GM12878 (cell line): ENCODE measurements around the gene GRIK2. TPM values are rescaled to one million over a fixed set of nuclear protein-coding genes. Genes with fewer than 3 reads are reported as not detected.

Experiments used
- ATAC-seq: fragments of 200-7000 bp; cut with Tn5 transposase; 3 replicates; pipeline ENCODE4 v1.9.1; 2020; ENCODE audit warnings: mild to moderate bottlenecking, moderate library complexity
- BruUV-seq: library from RNA; stranded (reverse); fragments of 400-500 nt; replicated peaks from 2 replicates; lab custom pipeline; 2021; lab: Mats Ljungman, UMichigan
- CTCF ChIA-PET: fragments of 300-600 bp; sonication (Branson Sonifier 250); formaldehyde crosslinking; extraction: SDS; loops from one replicate; lab custom pipeline; 2021; ENCODE audit warnings: inconsistent platforms; lab: Yijun Ruan, JAX
- POLR2A ChIA-PET: fragments of 350-600 bp; formaldehyde crosslinking; extraction: SDS; loops from one replicate; lab custom pipeline; 2021; ENCODE audit warnings: inconsistent platforms; lab: Charles Lee
- RAD21 ChIA-PET: fragments of 300-600 bp; sonication (Branson Sonifier 250); formaldehyde crosslinking; loops from one replicate; lab custom pipeline; 2023; ENCODE audit warnings: antibody characterized with exemption; ENCODE audit not compliant: unreplicated experiment; lab: Charles Lee
- SMC1A ChIA-PET: fragments of 300-600 bp; sonication (Branson Sonifier 250); formaldehyde crosslinking; loops from one replicate; lab custom pipeline; 2023; ENCODE audit not compliant: unreplicated experiment, uncharacterized antibody; lab: Charles Lee
- DNase-seq: peaks from one replicate; pipeline ENCODE4 v3.0.0-alpha.2; 2011; ENCODE audit warnings: low read depth, low spot score
- FAIRE-seq: peaks from 3 replicates; lab custom pipeline; 2011; peaks lifted over from hg19 to GRCh38; lab: Jason Lieb, UNC
- H2AFZ ChIP-seq: 2 replicates; pipeline ENCODE4 v1.6.0; 2011; ENCODE audit warnings: low read depth, low read length, control low read depth; ENCODE audit not compliant: control insufficient read depth
- H3K27ac ChIP-seq: 2 replicates; pipeline ENCODE4 v1.5.1; 2011; ENCODE audit warnings: control low read depth; ENCODE audit not compliant: control insufficient read depth, insufficient read depth
- H3K27me3 ChIP-seq, 2 experiments: replicated peaks in 1 of 2; 2 replicates each; pipeline versions ENCODE4 v1.6.0 to v1.6.1; 2011; ENCODE audit warnings: low read length in 1 of 2; ENCODE audit not compliant: control insufficient read depth in 2 of 2, insufficient read depth in 2 of 2
- H3K36me3 ChIP-seq, 2 experiments: 2 replicates each; pipeline ENCODE4 v1.5.1; 2011; ENCODE audit warnings: low read length in 1 of 2; ENCODE audit not compliant: control insufficient read depth in 2 of 2, insufficient read depth in 2 of 2
- H3K4me1 ChIP-seq: 2 replicates; pipeline ENCODE4 v1.6.1; 2011; ENCODE audit warnings: mild to moderate bottlenecking, low read length, moderate library complexity, mixed read lengths; ENCODE audit not compliant: control insufficient read depth, insufficient read depth
- H3K4me2 ChIP-seq: 2 replicates; pipeline ENCODE4 v1.6.0; 2011; ENCODE audit warnings: control low read depth; ENCODE audit not compliant: control insufficient read depth, insufficient read depth
- H3K4me3 ChIP-seq: fragments of 200-600 bp; sonication (generic); 2 replicates; pipeline ENCODE4 v1.5.1; 2016
- H3K79me2 ChIP-seq: 2 replicates; pipeline ENCODE4 v1.6.0; 2011; ENCODE audit warnings: low read length; ENCODE audit not compliant: control insufficient read depth, insufficient read depth
- H3K9ac ChIP-seq: 2 replicates; pipeline ENCODE4 v1.8.0; 2011; ENCODE audit warnings: low read length, control low read depth, mixed read lengths; ENCODE audit not compliant: control insufficient read depth, insufficient read depth
- H3K9me3 ChIP-seq: replicated peaks from 3 replicates; pipeline ENCODE4 v1.5.1; 2011; ENCODE audit warnings: mild to moderate bottlenecking, low read length; ENCODE audit not compliant: control insufficient read depth, insufficient read depth
- H4K20me1 ChIP-seq: 2 replicates; pipeline ENCODE4 v1.6.0; 2011; ENCODE audit not compliant: control insufficient read depth, insufficient read depth
- CHD2 ChIP-seq: IDR thresholded peaks from 2 replicates; pipeline ENCODE4 v1.6.1; 2011; ENCODE audit warnings: low read depth, low read length, improper control_type of control experiment, borderline replicate concordance
- HDAC2 ChIP-seq: fragments of 200-600 bp; sonication (generic); IDR thresholded peaks from 2 replicates; pipeline ENCODE4 v1.6.1; 2017
- WGBS: methylation state at CpG from one replicate; pipeline ENCODE4 v1.1.6; 2016; ENCODE audit warnings: low lambda C conversion rate; ENCODE audit not compliant: insufficient replicate concordance, insufficient coverage; ENCODE audit errors: missing lambda C conversion rate; 5-methylcytosine and 5-hydroxymethylcytosine counted together
- in situ Hi-C: fragments of 300-500 bp; cut with MboI; formaldehyde crosslinking; loops from 9 replicates; pipeline ENCODE4 v1.14.3; 2018; ENCODE audit warnings: mixed read lengths
- intact Hi-C: fragments of 100-400 bp; cut with micrococcal nuclease; formaldehyde crosslinking; loops from one replicate; pipeline ENCODE4 v1.14.2; 2022; ENCODE audit not compliant: unreplicated experiment
- polyA plus RNA-seq, 11 experiments: library from polyadenylated mRNA; depleted of rRNA in 4 of 11; unstranded in 6 of 11; stranded (reverse) in 5 of 11; fragments of >200 nt; fragmentation: Nextera tagmentation in 4 of 11; fragmentation: Illumina TruSeq in 1 of 11; extraction: Ambion mirVana in 4 of 11; extraction: Trizol in 1 of 11; gene quantifications; 1 replicate in 1 of 11; 2 replicates in 10 of 11; pipeline versions ENCODE4 v1.2.1 to v1.2.3, GENCODE V29; 2011 to 2016; ENCODE audit warnings: inconsistent platforms in 2 of 11, missing spikeins in 2 of 11, low read depth in 1 of 11
- total RNA-seq, 4 experiments: library from RNA; depleted of rRNA in 3 of 4; stranded (reverse); fragments of >200 nt in 3 of 4; fragmentation: Illumina TruSeq in 1 of 4; extraction: Trizol in 1 of 4; gene quantifications; 2 replicates each; pipeline versions ENCODE4 v1.2.1 to v1.2.3, GENCODE V29; 2013 to 2021
- TF ChIP-seq, protein P1 (sequence below): IDR thresholded peaks from 2 replicates; pipeline ENCODE4 v1.6.1; 2012; ENCODE audit warnings: improper control_type of control experiment, low read depth, low read length; ENCODE audit not compliant: insufficient replicate concordance
- TF ChIP-seq, protein P2 (sequence below): fragments of 450-650 bp; conservative IDR thresholded peaks from 2 replicates; pipeline ENCODE4 v1.6.1; 2017; ENCODE audit warnings: mild to moderate bottlenecking, moderate library complexity

Gene GRIK2
- total and polyA plus RNA-seq, 10 of the 15 experiments (the other 5 are each of a cell fraction or from before 2014, with no cell fraction given): not detected

DNA sequence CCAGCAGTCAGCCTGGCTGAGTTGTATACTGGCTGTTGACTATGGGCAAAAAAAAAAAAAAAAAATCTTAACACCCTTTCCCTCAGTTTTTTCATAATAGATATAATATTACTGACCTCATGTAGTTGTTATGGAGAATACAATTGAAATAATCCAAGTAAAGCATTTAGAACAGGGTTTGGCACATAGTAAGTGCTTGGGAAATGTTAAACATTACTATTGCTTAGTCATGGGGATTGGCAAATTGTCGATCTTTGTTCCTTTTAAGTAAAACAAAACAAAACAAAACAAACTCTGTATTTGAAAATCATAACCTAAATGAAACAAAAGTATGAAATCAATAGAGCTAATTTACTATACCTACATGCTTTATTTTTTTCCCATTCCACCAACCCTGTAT lies 458.4 kb downstream of the GRIK2 start:
- TF ChIP-seq, protein P1, sequence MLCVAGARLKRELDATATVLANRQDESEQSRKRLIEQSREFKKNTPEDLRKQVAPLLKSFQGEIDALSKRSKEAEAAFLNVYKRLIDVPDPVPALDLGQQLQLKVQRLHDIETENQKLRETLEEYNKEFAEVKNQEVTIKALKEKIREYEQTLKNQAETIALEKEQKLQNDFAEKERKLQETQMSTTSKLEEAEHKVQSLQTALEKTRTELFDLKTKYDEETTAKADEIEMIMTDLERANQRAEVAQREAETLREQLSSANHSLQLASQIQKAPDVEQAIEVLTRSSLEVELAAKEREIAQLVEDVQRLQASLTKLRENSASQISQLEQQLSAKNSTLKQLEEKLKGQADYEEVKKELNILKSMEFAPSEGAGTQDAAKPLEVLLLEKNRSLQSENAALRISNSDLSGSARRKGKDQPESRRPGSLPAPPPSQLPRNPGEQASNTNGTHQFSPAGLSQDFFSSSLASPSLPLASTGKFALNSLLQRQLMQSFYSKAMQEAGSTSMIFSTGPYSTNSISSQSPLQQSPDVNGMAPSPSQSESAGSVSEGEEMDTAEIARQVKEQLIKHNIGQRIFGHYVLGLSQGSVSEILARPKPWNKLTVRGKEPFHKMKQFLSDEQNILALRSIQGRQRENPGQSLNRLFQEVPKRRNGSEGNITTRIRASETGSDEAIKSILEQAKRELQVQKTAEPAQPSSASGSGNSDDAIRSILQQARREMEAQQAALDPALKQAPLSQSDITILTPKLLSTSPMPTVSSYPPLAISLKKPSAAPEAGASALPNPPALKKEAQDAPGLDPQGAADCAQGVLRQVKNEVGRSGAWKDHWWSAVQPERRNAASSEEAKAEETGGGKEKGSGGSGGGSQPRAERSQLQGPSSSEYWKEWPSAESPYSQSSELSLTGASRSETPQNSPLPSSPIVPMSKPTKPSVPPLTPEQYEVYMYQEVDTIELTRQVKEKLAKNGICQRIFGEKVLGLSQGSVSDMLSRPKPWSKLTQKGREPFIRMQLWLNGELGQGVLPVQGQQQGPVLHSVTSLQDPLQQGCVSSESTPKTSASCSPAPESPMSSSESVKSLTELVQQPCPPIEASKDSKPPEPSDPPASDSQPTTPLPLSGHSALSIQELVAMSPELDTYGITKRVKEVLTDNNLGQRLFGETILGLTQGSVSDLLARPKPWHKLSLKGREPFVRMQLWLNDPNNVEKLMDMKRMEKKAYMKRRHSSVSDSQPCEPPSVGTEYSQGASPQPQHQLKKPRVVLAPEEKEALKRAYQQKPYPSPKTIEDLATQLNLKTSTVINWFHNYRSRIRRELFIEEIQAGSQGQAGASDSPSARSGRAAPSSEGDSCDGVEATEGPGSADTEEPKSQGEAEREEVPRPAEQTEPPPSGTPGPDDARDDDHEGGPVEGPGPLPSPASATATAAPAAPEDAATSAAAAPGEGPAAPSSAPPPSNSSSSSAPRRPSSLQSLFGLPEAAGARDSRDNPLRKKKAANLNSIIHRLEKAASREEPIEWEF: no peak
- TF ChIP-seq, protein P2, sequence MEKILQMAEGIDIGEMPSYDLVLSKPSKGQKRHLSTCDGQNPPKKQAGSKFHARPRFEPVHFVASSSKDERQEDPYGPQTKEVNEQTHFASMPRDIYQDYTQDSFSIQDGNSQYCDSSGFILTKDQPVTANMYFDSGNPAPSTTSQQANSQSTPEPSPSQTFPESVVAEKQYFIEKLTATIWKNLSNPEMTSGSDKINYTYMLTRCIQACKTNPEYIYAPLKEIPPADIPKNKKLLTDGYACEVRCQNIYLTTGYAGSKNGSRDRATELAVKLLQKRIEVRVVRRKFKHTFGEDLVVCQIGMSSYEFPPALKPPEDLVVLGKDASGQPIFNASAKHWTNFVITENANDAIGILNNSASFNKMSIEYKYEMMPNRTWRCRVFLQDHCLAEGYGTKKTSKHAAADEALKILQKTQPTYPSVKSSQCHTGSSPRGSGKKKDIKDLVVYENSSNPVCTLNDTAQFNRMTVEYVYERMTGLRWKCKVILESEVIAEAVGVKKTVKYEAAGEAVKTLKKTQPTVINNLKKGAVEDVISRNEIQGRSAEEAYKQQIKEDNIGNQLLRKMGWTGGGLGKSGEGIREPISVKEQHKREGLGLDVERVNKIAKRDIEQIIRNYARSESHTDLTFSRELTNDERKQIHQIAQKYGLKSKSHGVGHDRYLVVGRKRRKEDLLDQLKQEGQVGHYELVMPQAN: no peak
- TF ChIP-seq HDAC2 (no peak), CHD2 (no peak)
- TF ChIP-seq, all 136 proteins: peak for 0
- no peak for ATAC-seq
- Histone ChIP-seq H3K79me2 (no peaks in the 10 kb centered on the region), H3K4me2 (no peak overlapping the region), H3K27ac (no peak overlapping the region), H4K20me1 (no peaks in the 10 kb centered on the region), H3K27me3 (no peaks in the 10 kb centered on the region), H2AFZ (no peak overlapping the region), H3K9me3 (no peaks in the 10 kb centered on the region; the same call in 2 of the 3 replicates), H3K36me3 (no peaks in the 10 kb centered on the region), H3K9ac (no peak overlapping the region), H3K4me1 (no peaks in the 10 kb centered on the region), H3K4me3 (no peak overlapping the region)
- no TSS peak for BruUV-seq
- RAD21 ChIA-PET: no interaction called here
- no peak for DNase-seq
- POLR2A ChIA-PET: no interaction called here
- FAIRE-seq: no peak
- in situ Hi-C loops: no loop called here
- WGBS: 0% methylated on average over 1 of the region's 1 CpG
- CTCF ChIA-PET: no interaction called here
- intact Hi-C loops: no loop called here
- SMC1A ChIA-PET: no interaction called here
